ENCODE results near the gene TROAP. TPM values are rescaled to one million over a fixed set of nuclear protein-coding genes. Genes with fewer than 3 reads are reported as not detected.
A peak's percentile ranks its signal among the peaks of the same experiment; 100 is the strongest.

The TROAP gene
- total RNA-seq, 1 donor from 2014 or later, result 11.7 TPM

DNA sequence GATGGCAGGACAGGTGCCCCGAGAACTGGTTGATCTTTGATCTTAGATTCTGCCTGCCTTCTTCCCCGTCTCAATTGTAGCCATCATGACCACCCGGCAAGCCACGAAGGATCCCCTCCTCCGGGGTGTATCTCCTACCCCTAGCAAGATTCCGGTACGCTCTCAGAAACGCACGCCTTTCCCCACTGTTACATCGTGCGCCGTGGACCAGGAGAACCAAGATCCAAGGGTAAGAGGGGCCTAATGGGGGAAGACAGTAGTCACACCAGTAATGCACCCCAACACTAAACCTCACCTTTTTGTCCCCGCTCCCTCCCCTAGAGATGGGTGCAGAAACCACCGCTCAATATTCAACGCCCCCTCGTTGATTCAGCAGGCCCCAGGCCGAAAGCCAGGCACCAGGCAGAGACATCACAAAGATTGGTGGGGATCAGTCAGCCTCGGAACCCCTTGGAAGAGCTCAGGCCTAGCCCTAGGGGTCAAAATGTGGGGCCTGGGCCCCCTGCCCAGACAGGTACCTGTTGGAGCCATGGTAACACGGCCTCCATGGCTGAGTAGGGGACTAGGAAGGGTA is 556 bp downstream of the TROAP start:
- no peak for DNase-seq
- no peaks in the 10 kb centered on the region for H3K36me3 Mint-ChIP-seq (ENCODE audit: unreplicated experiment)
- H3K4me3 Mint-ChIP-seq (ENCODE audit: unreplicated experiment), result peak overlapping the region; percentile 99
- H3K4me1 Mint-ChIP-seq (ENCODE audit: low read depth, unreplicated experiment), result peaks cover 6% of the 10 kb centered on the region
- TF ChIP-seq, protein P1, sequence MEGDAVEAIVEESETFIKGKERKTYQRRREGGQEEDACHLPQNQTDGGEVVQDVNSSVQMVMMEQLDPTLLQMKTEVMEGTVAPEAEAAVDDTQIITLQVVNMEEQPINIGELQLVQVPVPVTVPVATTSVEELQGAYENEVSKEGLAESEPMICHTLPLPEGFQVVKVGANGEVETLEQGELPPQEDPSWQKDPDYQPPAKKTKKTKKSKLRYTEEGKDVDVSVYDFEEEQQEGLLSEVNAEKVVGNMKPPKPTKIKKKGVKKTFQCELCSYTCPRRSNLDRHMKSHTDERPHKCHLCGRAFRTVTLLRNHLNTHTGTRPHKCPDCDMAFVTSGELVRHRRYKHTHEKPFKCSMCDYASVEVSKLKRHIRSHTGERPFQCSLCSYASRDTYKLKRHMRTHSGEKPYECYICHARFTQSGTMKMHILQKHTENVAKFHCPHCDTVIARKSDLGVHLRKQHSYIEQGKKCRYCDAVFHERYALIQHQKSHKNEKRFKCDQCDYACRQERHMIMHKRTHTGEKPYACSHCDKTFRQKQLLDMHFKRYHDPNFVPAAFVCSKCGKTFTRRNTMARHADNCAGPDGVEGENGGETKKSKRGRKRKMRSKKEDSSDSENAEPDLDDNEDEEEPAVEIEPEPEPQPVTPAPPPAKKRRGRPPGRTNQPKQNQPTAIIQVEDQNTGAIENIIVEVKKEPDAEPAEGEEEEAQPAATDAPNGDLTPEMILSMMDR (IDR thresholded peaks at IDR 0.05; ENCODE audit: partially characterized antibody, unreplicated experiment), result no peak
- H3K9me3 Mint-ChIP-seq (ENCODE audit: unreplicated experiment), result no peaks in the 10 kb centered on the region
- peaks cover 1% of the 10 kb centered on the region for H3K27me3 Mint-ChIP-seq (ENCODE audit: unreplicated experiment)
- H3K27ac Mint-ChIP-seq (ENCODE audit: unreplicated experiment), result peak overlapping the region; percentile 64

DNA sequence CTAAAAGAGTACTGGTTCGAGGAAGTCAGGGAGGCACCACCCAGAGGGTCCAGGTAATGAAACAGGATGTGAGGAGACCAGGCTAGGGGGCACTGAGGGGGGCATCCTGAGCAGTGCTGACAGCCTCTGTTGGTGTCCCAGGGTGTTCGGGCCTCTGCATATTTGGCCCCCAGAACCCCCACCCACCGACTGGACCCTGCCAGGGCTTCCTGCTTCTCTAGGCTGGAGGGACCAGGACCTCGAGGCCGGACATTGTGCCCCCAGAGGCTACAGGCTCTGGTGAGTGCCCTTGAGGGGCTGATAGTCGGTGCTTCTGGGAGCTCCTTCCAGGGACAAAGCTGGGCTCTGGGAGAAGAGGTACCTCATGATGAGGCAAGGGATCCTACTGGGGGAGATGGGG is 2.6 kb downstream of the TROAP start:
- Mint-ChIP-seq H3K27ac (ENCODE audit: unreplicated experiment) (no peak overlapping the region), H3K4me1 (ENCODE audit: low read depth, unreplicated experiment) (peaks cover 6% of the 10 kb centered on the region), H3K36me3 (ENCODE audit: unreplicated experiment) (no peaks in the 10 kb centered on the region), H3K9me3 (ENCODE audit: unreplicated experiment) (no peaks in the 10 kb centered on the region), H3K27me3 (ENCODE audit: unreplicated experiment) (peaks cover 1% of the 10 kb centered on the region), H3K4me3 (ENCODE audit: unreplicated experiment) (no peak overlapping the region)
- DNase-seq, result no peak
- TF ChIP-seq, protein P1 (IDR thresholded peaks at IDR 0.05; ENCODE audit: partially characterized antibody, unreplicated experiment), result no peak

DNA sequence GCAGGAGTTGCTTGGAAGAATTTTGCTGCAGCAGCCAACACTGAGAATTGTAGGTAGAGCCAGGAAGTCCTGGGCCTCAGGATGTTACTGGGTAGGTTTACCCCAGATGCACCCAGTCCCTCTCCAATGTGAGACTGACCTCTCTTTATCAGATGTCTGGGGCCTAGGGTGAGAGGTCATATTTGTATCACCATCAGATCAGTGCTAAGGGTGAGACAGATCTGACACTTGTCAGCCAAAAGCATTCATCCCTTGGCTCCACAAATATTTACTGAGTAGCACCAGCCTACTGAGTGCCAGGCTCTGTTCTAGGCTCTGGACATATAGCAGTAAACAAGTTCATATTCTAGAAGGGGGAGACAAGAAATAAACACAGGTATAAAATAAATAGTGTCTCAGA is 4.3 kb downstream of the TROAP start:
- no peaks in the 10 kb centered on the region for H3K9me3 Mint-ChIP-seq (ENCODE audit: unreplicated experiment)
- peaks cover 2% of the 10 kb centered on the region for H3K27me3 Mint-ChIP-seq (ENCODE audit: unreplicated experiment)
- no peaks in the 10 kb centered on the region for H3K36me3 Mint-ChIP-seq (ENCODE audit: unreplicated experiment)
- no peak for DNase-seq
- H3K4me3 Mint-ChIP-seq (ENCODE audit: unreplicated experiment), result no peak overlapping the region
- H3K4me1 Mint-ChIP-seq (ENCODE audit: low read depth, unreplicated experiment), result peaks cover 6% of the 10 kb centered on the region
- TF ChIP-seq, protein P1 (IDR thresholded peaks at IDR 0.05; ENCODE audit: partially characterized antibody, unreplicated experiment), result no peak
- no peak overlapping the region for H3K27ac Mint-ChIP-seq (ENCODE audit: unreplicated experiment)

DNA sequence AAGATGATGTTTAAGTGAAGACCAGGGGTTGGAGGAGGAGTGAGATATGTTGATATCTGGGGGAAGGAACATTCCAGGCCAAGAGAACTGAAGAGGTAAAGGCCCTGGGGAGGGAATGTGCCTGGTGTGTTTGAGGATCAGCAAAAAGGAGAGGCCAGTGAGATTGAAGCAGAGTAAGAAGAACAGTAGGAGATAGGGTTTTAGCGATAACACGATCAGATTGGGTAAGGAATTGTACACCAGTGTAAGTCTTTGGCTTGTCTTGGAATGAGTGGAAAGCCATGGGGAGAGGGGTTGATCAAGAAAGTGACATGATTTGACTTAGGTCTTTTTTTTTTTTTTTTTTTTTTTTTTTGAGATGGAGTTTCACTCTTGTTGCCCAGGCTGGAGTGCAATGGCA is 4.8 kb downstream of the TROAP start:
- H3K36me3 Mint-ChIP-seq (ENCODE audit: unreplicated experiment), result no peaks in the 10 kb centered on the region
- no peaks in the 10 kb centered on the region for H3K9me3 Mint-ChIP-seq (ENCODE audit: unreplicated experiment)

DNA sequence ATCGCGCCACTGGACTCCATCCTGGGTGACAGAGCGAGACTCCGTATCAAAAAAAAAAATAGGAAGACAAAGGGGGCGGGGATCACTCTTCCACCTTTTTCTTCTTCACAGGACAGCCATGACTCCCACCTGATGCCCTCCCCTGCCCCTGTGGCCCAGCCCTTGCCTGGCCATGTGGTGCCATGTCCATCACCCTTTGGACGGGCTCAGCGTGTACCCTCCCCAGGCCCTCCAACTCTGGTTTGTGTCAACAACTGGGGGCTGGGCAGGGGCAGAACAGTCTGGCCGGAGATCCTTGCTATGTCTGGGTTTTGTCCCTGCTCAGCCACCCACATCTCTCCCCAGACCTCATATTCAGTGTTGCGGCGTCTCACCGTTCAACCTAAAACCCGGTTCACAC is 5.8 kb downstream of the TROAP start:
- Mint-ChIP-seq H3K4me3 (ENCODE audit: unreplicated experiment) (no peak overlapping the region), H3K27ac (ENCODE audit: unreplicated experiment) (no peak overlapping the region), H3K27me3 (ENCODE audit: unreplicated experiment) (peaks cover 7% of the 10 kb centered on the region), H3K36me3 (ENCODE audit: unreplicated experiment) (no peaks in the 10 kb centered on the region), H3K9me3 (ENCODE audit: unreplicated experiment) (no peaks in the 10 kb centered on the region), H3K4me1 (ENCODE audit: low read depth, unreplicated experiment) (peaks cover 2% of the 10 kb centered on the region)
- TF ChIP-seq, protein P1 (IDR thresholded peaks at IDR 0.05; ENCODE audit: partially characterized antibody, unreplicated experiment), result no peak
- DNase-seq, result no peak

More for the DNA sequence above, 4.8 kb downstream of the TROAP start:
- H3K27me3 Mint-ChIP-seq (ENCODE audit: unreplicated experiment), result peaks cover 2% of the 10 kb centered on the region
- H3K27ac Mint-ChIP-seq (ENCODE audit: unreplicated experiment), result no peak overlapping the region
- H3K4me3 Mint-ChIP-seq (ENCODE audit: unreplicated experiment), result no peak overlapping the region
- no peak for DNase-seq
- H3K4me1 Mint-ChIP-seq (ENCODE audit: low read depth, unreplicated experiment), result peaks cover 6% of the 10 kb centered on the region
- TF ChIP-seq, protein P1 (IDR thresholded peaks at IDR 0.05; ENCODE audit: partially characterized antibody, unreplicated experiment), result no peak

All from glutamatergic neuron (in vitro differentiated cells).